ENCODE measurements around the gene GAA. TPM values are rescaled to one million over a fixed set of nuclear protein-coding genes. Genes with fewer than 3 reads are reported as not detected.
"Not testable (repeated sequence)": the region's sequence is repeated elsewhere in the genome, so short reads cannot be mapped to it uniquely, and the experiment has no call there.

The GAA gene
- total and polyA plus RNA-seq, 2 of the 13 experiments (the other 11 are each of a cell fraction or from before 2014, with no cell fraction given), result 21.6 to 36.4 TPM

DNA sequence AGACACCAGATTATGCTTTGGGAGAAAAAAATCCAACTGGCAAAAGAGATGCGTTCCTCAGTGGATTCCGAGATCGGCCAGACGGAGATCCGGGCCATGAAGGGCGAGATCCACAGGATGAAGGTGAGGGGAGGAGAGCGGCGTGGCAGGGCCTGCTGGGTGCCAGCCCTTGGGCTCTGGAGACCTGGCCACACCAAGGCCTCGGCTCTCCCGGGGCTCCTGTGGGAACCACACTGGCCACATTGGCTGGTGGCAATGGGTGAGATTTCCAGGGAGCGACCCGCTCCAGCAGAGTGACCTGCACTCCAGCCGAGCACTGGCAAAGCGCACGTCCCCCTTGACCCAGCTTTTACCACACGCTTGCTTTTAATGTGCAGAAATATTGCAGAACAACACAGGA lies 11.6 kb upstream of the GAA start (continued):
- TF ChIP-seq, protein P1, sequence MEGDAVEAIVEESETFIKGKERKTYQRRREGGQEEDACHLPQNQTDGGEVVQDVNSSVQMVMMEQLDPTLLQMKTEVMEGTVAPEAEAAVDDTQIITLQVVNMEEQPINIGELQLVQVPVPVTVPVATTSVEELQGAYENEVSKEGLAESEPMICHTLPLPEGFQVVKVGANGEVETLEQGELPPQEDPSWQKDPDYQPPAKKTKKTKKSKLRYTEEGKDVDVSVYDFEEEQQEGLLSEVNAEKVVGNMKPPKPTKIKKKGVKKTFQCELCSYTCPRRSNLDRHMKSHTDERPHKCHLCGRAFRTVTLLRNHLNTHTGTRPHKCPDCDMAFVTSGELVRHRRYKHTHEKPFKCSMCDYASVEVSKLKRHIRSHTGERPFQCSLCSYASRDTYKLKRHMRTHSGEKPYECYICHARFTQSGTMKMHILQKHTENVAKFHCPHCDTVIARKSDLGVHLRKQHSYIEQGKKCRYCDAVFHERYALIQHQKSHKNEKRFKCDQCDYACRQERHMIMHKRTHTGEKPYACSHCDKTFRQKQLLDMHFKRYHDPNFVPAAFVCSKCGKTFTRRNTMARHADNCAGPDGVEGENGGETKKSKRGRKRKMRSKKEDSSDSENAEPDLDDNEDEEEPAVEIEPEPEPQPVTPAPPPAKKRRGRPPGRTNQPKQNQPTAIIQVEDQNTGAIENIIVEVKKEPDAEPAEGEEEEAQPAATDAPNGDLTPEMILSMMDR (CRISPR knock-in tag; IDR thresholded peaks at IDR 0.05), result no peak
- TF ChIP-seq SOX13 (IDR thresholded peaks at IDR 0.05) (no peak), SOX13 (CRISPR knock-in tag; conservative IDR thresholded peaks at IDR 0.05 in 1 of 2, IDR thresholded peaks at IDR 0.05 in 1 of 2) (no peak)

DNA sequence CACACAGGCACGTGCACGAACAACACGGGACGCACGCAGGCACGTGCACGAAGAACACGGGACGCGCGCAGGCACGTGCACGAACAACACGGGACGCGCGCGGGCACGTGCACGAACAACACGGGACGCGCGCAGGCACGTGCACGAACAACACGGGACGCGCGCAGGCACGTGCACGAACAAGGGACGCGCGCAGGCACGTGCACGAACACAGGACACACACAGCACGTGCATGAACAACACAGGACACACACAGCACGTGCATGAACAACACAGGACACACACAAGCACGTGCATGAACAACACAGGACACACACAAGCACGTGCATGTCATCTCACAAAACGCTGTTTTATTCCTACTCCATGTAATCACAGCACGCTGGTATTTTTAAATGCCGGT lies 11.2 kb upstream of the GAA start:
- CTCF ChIA-PET (ENCODE audit: low intra/inter-chr PET ratio, low total read pairs); H3K9me3 ChIP-seq (ENCODE audit: low read length); H3K4me2 ChIP-seq (ENCODE audit: low read depth, low read length); intact Hi-C loops (cut with micrococcal nuclease; ENCODE audit: unreplicated experiment); in situ Hi-C loops (cut with HindIII; ENCODE audit: extremely low pct_ligation_motif_present, low pct_unique_long_range_greater_than_20kb); H3K79me2 ChIP-seq (ENCODE audit: insufficient read depth, low read length); H4K20me1 ChIP-seq (ENCODE audit: insufficient read depth, low read length); DNase-seq (ENCODE audit: low spot score); H3K9ac ChIP-seq (ENCODE audit: insufficient read depth, low read depth, low read length); H3K36me3 ChIP-seq (replicated peaks in 1 of 2; ENCODE audit: control insufficient read depth in 1 of 2, insufficient read depth in 2 of 2, low read length in 2 of 2); FAIRE-seq; POLR2A ChIA-PET; H3K4me3 ChIP-seq (replicated peaks in 1 of 3; ENCODE audit: insufficient read depth in 1 of 3, low read depth in 2 of 3, low read length in 3 of 3); ATAC-seq; H3K27ac ChIP-seq (ENCODE audit: extremely low read length, insufficient read depth, low read length); BruUV-seq (replicated peaks); H2AFZ ChIP-seq (ENCODE audit: low read length): not testable (repeated sequence)
- 75% methylated on average over 44 of the region's 44 CpGs for WGBS (ENCODE audit: low lambda C conversion rate)
- Histone ChIP-seq H3K27me3 (ENCODE audit: control insufficient read depth in 1 of 2, insufficient read depth in 2 of 2, low read length in 2 of 2) (peaks cover 9 to 50% of the 10 kb centered on the region in 2 experiments; a peak in 4 of 5 replicates), H3K4me1 (ENCODE audit: insufficient read depth, low read length) (peaks cover 22% of the 10 kb centered on the region)
- TF ChIP-seq, protein P2, sequence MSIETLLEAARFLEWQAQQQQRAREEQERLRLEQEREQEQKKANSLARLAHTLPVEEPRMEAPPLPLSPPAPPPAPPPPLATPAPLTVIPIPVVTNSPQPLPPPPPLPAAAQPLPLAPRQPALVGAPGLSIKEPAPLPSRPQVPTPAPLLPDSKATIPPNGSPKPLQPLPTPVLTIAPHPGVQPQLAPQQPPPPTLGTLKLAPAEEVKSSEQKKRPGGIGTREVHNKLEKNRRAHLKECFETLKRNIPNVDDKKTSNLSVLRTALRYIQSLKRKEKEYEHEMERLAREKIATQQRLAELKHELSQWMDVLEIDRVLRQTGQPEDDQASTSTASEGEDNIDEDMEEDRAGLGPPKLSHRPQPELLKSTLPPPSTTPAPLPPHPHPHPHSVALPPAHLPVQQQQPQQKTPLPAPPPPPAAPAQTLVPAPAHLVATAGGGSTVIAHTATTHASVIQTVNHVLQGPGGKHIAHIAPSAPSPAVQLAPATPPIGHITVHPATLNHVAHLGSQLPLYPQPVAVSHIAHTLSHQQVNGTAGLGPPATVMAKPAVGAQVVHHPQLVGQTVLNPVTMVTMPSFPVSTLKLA (IDR thresholded peaks at IDR 0.05), result peak; percentile 99
- TF ChIP-seq BHLHE40 (IDR thresholded peaks at IDR 0.05; ENCODE audit: low read length), result peak; percentile 46
- TF ChIP-seq DNMT1 (CRISPR knock-in tag; IDR thresholded peaks at IDR 0.05), result 0 out of 2 replicates have a peak, but pooled peaks have one; percentile 84

All from HepG2 (cell line).